OCI-LY7 (cell line): ENCODE results near the gene ATG16L2.

ENCODE experiments used
- CTCF ChIP-seq: fragments of 200-600 bp; sonication (generic); conservative IDR thresholded peaks from 2 replicates; pipeline ENCODE4 v1.5.1; 2014; ENCODE audit warnings: mild to moderate bottlenecking, antibody characterized with exemption, low read length, moderate library complexity, mixed read lengths
- EZH2phosphoT487 ChIP-seq: fragments of 200-600 bp; sonication (generic); IDR thresholded peaks from 2 replicates; pipeline ENCODE4 v1.6.1; 2018; ENCODE audit warnings: low read depth, borderline replicate concordance, mild to moderate bottlenecking, mixed run types, antibody characterized with exemption, low read length, moderate library complexity, mixed read lengths

GRCh38 chr11:72860010-72860409 lies 45.8 kb downstream of the ATG16L2 start:
- TF ChIP-seq CTCF (no peak), EZH2phosphoT487 (no peak)
